NCI-H1694 (cell line): ENCODE data around the gene TRNT1.
A peak's percentile ranks its signal among the peaks of the same experiment; 100 is the strongest.

Source experiments
- DNase-seq: peaks from one replicate; lab custom pipeline; 2025; lab: John Stamatoyannopoulos, UW

Gene TRNT1

DNA sequence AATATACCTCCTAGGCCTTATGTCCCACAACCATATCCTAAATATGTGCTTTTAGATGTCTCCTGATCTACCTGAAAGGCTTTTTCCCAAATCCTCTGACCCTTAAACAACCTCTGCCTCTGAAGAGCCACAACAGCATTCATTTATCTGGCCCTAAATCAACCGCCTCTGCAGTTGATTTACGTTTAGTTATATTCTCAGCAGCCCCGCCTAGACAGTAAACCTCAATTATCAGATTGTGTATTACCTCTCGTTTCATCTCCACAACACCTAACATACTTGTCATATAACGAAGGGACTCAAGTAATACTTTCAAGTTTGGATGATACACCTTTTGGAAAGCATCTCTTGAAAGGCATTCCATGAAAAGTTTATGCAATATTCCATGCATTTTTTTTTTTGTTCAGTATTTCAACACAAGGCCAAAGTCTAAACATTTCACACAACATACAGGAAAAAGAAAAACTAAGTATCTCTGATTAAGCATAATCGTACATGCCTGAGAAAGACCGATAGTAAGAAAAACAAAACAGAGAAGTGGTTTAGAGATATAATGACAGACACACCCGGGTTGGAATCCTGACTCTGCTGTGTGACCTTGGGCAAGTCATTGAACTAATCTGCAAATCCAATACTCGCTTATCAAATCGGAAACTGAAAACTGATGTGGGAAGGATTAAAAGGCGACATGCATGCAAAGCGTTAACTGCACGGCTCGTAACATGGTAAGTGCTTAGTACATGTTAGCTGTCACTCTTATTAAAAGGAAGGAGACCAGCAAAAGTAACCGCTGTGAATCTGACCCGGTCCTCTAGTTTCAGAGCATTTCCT lies 52.0 kb downstream of the TRNT1 start:
- no peak for DNase-seq

DNA sequence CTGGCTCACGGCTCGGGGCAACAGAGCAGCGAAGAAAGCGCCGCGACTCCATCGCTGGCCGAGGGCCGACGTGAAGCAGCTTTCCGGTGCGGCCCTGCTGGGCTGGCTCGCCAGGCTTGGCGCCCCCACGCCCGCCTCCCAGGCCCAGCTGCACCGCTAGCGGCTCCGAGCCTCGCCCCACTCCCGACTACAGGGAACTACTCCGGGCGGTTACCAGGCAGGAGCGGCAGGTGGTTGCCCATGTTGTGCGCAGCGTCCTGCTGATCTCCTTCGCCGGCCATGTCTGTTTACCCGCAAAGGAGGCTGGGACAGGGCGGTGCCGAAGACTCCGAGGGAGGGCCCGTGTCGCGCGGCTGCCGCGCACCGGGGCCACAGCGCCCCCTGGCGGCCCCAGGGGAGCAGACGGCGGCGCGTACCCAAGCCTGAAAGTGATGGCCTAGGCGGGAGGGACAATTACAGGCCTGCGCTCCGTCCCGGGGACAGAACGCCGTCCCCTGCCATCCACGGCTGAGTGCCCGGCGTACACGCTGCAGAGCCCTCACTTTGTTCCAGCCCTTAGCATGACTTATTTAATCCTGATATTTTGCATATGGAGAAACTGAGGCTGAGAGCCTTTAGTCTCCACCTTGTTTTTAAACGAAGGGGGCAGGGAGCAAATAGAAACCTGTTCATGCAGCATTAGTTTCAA lies 52.8 kb downstream of the TRNT1 start, which contains the start of gene CRBN:
TSS of gene CRBN (minus strand) at position 285 of the 688 bp plus-strand sequence. CDS start at position 281, 4 bp downstream.
- DNase-seq, result peak; percentile 22

DNA sequence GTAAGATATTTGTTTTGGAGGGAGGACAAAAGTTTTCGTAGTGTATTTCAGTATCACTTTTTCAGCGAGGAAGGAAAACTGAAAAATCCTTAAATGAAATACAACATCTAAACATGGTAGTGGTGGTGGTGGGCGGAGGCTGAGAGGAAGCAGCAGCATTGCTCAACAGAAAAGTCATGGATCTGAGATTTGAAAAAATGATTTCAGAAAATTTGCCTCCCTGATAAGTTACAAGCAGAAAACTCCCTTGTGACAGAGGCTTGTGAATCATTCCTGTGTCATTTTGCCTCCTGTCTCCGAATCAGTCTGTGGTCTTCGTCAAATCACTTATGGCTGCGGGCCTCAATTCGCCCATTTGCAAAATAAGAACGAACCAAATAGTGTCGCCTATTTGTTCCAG lies 53.7 kb downstream of the TRNT1 start:
- no peak for DNase-seq

DNA sequence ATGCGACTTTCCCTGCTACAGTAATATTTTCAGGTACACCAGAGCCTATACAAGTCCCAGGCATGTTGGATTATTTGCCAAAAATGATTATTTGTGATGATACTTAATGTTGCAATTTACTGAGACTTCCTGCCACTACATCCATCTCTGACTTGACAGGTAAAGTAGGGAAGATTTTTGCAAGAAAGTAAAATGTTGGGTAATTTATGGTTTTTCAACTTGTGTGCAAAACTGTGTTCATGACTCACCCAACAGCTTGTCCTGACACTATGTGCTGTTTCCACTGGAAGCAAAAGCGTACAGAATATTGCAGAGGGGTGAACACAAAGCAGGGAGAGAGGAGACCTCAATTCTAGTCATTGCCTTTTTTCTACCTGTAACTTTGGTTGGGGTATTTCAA lies 58.1 kb downstream of the TRNT1 start:
- no peak for DNase-seq

DNA sequence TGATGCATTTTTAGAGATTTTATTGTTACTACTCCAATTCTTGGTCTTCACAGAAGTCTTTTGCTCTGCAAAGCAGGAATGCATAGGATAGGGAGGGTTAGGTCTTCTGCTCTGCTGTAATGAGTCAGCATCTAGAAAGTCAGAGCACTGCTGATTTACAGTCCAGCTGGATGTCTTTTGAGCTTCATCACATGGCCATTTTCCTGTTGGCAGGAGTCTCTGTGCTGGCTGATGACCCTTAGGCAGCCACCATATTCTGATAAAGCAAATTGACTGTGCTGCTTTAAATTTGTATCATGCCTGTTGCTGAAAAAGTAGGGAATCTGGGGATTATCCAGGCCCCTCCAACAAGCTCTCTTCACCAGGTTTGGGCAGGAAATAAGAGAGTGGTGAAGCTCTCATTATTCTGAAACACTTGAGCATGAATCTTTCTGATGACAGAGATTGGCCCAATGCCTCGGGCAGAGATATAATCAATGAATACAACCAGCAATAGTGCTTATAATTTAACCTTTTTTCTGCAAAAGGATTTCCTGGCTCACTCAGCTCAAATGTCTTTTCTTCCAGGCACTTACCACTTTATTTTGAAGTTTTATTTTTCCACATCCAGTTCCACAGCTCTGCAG lies 62.5 kb downstream of the TRNT1 start:
- DNase-seq, result no peak

DNA sequence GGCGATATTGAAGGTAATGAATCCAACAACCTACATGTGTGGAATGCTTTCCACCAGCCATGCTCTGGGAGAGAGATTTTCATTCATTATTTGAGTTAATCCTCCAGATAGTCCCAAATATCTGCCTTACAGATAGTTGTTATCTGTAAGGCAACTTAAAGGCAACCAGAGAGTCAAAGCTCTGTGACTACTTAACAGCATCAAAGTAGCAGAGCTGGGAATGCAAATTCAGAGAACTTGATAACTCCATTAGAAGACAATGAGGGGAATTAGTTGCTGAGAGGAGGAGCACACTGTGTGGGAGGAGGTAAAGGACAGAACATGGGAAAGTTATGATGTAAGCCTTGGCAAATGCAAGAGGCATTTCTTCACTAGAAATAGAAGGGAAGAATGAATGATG lies 63.2 kb downstream of the TRNT1 start:
- no peak for DNase-seq

DNA sequence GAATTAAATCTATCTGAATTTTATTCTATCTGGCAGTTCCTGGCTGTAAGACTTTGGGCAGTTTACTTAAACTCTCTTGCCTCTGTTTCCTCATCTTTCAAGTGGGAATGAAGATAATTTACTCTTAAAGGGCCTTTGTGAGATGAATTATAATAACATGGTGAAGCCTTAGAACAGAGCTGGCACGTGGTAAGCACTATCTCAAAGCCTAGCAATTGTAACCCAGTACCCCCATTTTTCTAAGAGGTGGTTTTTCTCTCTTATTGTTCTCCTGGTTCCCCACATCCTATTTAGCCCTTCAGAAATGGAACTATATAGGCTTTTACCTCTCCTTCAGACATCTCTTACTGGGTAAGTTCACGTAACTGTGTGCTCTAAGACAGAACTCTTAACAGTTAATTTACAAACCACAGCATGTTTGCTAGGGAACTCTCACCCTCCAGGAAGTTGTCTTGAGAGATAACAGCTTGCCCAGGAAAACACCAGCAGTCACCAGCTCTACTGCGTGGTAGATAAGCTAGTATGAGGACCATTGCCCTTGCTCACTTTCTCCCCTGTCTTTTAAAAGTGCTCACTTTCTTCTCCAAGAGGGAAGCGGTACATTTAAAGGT lies 65.0 kb downstream of the TRNT1 start:
- no peak for DNase-seq

DNA sequence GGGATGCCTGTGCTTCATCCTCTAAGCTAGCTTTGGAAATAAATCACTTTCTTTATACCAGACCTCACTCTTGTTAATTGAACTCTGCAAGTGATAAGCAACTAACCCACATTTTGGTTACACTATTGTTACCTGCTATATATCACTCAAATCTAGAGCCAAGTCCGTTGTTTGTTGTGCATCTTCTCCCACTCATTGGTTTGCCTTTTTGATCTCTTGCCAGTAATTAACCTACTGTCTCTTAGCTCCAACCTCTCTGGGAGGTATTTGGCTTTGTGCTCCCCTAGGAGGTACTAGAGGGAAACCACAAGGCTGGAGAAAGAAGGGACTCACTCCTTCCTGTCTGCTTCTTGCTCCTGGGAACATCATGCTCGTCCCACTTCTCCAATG lies 65.5 kb downstream of the TRNT1 start:
- no peak for DNase-seq

DNA sequence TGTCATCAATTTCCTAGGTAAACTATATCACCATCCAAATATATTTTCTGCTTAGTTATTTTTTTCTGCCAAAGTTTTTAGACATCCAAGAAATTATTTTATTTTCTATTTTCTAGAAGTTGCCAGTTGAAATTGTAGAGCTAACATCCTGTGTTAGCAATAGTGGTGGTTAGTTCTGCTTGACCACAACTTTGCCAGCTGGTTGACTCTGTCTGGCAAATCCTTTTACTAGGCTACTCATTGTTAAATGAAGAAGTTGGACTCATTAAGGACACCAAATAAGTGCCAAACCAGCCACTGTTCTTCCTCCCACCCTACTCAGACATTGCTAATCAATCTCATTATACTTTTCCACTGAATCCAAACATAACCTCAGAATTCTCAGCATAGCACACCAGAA lies 68.1 kb downstream of the TRNT1 start:
- no peak for DNase-seq

DNA sequence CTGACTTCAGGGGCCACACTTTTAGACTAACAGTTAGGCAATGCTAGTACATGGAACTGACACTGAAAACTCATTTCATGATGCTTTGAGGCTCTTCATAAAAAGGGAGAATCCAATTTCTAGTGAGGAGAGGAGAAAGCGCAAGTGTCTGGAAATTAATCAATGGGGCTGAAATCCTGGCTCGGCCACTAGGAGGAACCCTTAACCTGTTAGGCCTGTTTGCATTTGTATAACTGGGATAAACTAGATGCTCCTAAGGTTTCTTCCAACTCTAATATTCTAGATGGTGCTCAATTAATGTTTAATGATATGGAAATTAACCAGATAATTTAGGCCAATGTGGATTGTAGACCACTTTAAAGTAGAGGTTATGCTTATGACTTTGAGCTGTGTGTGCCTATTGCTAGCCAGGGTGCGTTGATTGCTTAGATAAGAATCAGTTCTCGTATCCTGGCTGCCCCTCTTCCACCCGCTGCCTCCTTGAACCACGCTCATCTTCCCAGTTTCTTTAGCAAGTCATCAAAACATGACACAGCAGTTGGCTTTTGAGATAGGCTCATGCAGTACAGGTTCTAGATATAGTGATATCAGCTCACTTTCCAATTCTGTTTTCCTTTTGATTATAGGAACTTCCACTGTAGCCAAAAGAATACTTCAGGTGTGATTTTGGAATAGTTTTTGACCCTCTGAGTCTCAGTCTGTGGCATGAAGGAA lies 69.6 kb downstream of the TRNT1 start:
- DNase-seq, result no peak
